HG03066 (cell line): ENCODE results near the gene MTUS2.
"Not testable (repeated sequence)": the region's sequence is repeated elsewhere in the genome, so short reads cannot be mapped to it uniquely, and the experiment has no call there.

Experiments
- ATAC-seq: cut with Tn5 transposase; IDR thresholded peaks from one replicate; pipeline ENCODE4 v1.9.1; 2021; ENCODE audit warnings: low read depth; ENCODE audit not compliant: unreplicated experiment

MTUS2 gene

DNA sequence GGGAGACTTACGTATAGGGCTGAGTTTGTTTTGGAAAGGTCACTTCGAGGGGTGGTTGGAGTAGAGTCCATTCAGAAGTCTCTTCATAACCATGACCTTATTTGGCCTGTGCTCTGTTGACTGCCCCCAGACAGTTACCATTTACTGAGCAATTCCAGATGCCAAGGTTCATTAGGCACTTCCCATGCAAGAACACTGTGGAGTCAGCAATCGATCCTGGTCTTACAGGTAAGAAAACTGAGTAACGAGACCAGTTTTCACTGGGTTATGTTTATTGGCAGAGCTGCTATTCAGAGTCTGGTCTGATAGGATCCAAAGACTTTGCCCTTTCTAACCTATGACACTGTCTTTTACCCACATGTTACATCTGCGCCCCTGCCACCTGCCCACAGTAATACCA, 134.7 kb downstream of the MTUS2 start:
- no peak for ATAC-seq

DNA sequence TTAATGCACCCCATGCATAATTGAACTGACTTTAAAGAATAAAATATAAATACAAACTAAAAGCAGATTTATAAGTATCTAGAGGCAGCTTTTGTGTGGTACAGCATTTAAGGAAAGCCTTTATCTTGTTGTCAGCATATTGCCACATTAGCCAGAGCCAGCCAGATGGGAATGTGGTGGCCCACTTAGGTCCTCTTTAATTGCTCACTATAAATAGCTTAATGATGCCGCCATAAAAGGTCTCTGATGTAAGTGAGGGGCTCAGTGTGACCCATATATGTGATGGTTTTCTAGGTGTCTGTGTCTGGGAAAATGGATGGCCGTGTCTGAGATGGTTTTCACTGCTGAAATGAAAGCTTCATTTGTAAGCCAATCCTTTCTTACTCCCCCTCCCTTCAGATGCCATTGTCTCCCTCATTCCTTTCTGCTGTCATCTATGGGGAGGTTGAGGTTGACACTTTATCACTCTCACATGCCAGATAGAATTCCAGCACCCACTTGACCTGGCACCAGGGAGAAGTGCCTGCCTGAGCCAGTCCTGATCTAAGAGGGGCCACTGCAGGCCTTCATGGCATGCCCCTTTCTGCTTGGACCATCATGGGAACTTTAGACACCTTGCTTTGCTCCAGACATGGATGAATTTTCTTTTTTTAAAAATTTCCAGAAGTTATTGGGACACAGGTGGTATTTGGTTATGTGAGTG, 135.3 kb downstream of the MTUS2 start:
- ATAC-seq = no peak

DNA sequence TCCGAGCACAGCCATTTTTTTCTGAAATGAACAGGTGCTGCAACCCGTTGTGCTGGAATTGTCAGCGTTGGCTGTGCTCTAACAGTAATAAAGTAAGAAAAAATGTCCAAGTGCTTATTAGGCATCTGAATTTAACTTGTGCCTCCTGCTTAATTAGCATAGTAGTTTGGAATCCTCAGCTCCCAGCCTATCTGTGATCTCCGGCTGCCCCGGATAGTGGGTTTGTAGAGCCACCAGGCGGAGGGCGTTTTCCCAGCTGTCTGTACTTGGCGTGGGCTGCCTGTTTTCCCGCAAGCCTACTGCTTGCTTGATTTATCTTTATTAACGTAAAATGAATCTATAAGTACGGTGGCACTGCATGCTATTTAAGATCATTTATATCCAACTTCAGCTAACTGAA, 137.9 kb downstream of the MTUS2 start:
- no peak for ATAC-seq

DNA sequence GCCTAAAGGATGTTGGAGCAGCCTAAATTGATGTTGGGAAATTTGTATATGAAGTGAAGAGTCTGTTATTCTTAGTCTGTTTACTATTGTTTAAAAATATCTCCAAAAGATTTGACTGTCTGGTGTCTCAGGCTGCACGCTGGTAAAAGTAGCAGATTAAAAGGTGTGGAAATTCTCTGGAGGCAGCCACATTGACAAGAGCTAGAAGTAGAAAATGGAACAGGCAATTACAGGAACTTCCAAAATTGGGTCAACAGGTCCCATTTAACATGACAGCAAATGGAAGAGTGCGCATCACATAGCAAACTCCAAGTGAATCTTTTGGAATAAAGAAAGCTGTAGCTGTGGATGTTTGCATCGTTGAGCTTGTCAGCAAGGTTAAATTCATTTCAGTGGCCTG, 138.3 kb downstream of the MTUS2 start:
- no peak for ATAC-seq

DNA sequence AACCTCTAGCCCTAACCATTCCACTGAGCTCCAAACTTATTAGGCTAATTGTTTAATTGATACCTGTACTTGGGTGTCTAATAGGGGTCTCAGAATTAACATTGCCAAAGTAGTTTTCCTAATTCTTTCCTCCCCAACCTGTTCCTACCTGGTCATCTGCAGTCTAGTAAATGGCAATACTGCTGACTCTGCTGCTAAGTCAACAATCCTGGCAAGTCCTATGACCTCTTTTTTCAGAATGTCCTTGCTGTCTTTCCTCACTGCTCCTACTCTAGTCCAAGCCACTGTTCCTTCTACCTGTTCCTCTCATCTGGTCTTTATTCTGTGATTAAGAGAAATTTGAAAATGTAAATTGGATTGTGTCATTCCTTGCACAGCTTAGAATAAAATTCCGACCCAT, 143.9 kb downstream of the MTUS2 start:
- ATAC-seq = no peak

DNA sequence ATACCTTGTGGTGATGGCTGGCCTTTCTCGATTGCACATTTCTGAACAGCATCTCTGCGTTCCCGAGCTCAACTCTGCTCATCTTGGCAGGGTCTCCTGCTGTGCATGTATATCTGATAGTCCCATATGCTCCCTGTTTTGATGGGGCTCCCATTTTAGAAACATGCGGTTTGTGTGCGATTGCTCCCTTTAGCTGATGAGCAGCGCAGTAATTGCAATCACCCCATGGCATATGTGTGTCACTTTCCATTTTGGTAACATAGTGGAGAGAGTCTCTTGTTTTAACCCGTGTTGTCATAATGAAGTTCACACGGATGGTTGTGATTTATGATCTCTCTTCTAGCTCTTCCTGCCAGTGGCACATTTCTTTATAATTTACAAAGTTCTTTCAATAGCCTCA, 144.7 kb downstream of the MTUS2 start:
- ATAC-seq = no peak

DNA sequence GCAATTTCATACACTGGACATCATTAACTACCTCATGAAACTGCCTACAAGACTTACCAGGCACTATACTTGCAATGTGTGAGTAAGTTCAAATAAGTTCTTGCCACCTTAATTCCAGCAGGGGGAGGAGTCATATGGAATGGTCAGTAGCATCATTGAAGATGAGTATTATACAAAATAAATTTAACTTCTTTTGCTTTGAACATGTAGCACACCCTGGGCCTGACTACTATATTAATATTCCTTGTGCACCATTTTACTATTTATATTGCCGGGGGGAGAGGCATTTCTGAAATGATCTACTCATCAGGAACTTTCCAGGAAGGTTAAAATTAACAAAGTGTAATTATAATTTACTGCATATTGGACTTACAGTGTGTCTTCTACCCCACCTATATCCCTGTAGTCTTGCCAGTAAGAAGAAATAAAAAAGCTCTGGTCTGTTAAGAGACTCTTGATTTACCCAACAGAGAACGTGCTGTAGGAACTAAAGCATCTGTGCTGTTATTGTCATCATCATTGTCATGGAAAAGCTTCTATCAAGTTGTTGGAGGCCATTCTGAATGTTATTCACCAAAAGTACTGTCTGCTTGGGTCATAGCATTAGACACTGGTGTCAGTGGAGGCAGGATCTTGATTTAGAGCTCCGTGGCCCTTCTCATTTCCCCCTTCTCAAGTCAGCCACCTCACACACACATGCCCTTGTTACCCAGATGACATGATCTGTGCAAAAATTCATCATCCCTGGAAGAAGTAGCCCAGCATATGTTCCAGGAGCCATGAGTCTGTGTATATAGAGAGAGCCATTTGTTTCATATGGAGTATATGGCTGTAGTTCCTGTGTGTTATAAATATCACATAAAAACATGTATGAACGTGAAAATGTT, 147.1 kb downstream of the MTUS2 start:
- no peak for ATAC-seq

DNA sequence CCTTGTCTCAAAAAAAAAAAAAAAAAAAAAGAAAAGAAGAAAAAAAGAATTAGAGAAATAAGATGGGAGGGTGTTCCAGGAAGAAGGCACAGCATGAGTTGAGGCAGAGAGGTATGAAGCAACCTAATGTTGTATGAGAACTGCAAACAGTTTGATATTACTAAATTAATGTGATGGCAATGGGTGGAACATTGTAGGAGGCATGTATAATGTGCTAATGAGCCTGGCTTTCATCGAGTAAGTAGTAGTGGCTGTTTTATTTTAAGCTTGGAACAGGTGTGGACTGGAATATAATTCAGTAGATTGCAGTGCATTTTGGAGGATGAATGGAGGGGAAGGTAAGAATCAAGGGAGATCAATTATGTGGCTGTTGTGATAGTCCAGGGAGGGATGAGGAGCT, 156.1 kb downstream of the MTUS2 start:
- no peak for ATAC-seq

DNA sequence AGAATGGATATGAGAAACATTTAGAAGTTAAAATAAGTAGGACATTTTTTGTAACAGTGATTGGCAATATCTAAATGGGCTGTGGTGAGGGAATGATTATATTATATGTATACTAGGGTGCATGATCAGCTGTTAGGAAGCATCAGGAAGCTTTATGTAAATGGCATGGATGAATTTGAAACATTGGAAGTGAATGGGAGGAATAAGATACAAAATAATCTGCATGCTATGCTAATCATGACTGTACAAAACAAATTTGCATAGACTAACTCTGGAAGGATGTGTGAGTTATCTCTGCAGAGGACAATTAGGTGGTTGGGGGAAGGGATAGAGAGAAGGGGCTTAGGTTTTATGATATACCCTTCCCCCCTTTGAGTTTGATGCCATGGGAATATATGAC, 156.5 kb downstream of the MTUS2 start:
- ATAC-seq = no peak

DNA sequence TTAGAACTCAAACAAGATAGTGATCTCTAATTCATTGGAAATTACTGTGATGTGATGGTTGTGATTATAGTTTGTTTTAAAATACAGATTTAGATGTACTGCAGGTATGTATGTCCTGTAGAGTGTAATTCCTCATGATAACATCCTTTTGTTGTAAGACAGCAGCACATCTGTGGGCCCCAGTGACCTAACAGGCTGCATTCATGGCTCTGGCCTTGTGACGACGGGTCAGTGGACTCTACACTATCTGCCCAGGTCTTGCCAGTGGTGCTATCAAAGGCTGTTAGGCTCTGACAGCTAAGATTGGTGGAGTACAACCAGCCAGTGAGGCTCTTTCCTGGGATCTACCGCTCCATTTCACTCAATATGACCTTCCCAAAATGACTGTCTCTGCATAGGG, 158.4 kb downstream of the MTUS2 start:
- ATAC-seq = no peak

DNA sequence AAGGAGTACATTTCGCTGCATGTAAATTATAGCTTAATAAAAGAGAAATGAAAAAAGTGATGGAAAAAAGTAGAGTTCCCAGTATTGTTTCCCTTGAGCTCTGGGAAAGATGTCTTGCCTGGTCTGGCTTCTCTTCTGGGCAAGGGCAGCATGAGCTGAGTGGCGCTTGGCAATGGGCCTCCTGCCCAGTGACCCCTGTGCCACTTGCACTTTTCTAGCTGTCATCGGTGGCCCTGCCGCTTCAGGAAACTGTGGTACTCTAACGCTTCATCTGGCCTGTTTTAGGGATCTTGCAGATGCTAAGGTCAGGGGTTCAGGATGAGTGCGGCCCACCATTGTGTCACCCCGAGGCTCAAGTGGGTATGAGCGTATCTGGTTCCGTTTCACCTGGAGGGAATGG, 161.4 kb downstream of the MTUS2 start:
- no peak for ATAC-seq

DNA sequence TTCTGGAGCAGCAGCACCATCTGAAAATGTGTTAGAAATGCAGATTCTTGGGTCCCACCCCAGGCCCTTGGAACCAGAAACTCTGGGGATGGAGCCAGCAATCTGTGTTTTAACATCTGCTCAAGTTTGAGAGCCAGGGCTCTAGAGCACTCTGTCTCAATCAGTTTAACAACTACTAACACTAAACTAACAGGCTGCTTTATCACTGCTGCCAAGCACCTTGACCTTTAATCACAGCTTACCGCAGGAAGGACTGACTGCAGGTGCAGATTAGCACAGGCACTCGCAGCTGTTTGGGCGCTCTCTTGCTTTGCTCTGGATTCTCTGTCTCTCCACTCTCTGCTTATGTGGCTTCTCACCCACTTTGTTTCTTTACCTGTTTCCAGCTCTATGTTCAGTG, 163.5 kb downstream of the MTUS2 start:
- no peak for ATAC-seq

DNA sequence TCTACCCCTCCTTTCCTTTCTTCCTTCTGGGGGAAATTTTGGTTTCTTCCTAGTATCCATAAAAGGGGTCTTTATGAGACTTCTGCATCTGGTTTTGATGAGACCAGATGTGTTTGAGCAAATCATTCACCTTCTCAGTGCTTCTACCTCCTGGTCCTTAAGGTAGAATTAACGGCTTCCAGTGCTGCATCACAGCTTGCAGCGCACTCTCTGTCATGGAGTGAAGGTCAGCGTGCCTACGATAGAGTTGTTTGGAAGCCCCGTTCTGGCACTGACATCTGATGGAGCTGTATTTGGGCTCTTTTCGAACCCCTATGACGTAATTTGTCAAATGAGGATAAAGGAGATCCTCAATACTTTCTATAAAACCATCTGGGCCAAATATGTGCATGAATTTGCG, 164.2 kb downstream of the MTUS2 start:
- ATAC-seq = no peak

DNA sequence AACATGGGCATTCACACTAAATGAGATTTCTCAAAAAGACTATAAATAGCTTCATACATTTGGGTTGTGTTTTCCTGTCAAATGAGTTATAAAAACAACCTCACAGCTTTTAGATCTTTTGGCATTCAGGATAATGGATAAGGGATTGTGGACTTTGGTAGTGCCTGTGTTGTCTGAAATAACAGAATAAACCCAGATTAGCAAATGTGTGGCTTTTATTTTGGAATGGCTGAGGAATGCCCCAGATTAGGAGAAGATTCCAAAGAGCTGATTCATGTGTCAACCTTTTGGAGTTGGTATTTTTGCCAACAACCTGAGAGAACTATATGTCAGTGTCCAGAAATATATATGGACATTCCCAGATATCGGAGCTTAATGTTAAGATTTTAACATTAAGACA, 164.7 kb downstream of the MTUS2 start:
- no peak for ATAC-seq

DNA sequence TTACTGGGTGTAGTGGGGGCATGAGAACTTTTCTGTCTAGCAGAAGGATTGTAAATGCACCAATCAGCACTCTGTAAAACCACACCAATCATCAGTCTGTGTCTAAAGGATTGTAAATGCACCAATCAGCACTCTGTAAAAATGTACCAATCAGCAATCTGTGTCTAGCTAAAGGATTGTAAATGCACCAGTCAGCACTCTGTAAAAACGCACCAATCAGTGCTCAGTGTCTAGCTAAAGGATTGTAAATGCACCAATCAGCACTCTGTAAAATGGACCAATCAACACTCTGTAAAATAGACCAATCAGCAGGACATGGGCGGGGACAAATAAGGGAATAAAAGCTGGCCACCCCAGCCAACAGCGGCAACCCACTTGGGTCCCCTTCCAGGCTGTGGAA, 170.2 kb downstream of the MTUS2 start:
- ATAC-seq = not testable (repeated sequence)

DNA sequence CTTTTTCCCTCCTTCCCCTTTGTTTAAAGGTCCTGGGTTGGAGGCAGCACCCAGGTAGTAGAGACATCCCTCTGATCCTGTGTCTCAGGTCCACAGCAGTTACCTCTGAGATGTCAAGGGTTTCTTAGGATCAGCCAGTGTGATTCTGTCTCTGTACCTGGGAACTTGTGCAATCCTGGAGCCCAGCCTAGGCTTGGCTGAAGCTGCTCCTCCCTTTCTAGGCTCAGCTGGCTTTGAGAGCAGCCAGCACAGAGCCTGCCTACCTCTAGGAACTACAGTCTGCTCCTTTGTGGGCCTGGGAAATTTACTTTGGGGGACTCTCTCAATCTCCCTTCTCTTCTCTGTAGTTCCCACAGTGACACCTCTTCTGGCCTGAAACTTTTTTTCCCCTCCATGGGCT, 171.6 kb downstream of the MTUS2 start:
- ATAC-seq = no peak

DNA sequence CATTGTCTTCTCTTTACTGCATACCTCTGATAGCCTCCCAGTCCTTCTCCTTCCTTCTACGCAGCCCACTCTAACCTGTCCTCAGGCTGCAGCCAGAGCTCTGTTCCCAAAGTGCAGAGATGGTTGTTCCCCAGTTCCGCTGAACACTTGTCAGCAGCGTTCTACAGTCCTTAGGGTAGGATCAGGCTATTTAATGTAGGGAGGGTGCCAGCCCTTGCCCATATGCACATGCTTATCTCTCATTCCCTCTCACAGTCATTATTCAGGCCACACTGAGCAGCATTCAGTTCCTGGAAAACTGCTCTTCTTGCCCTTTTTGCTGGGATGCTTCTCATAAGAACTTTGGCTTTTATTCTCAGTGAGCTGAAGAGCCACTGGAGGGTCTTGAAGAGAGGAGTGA, 180.7 kb downstream of the MTUS2 start:
- ATAC-seq = no peak

DNA sequence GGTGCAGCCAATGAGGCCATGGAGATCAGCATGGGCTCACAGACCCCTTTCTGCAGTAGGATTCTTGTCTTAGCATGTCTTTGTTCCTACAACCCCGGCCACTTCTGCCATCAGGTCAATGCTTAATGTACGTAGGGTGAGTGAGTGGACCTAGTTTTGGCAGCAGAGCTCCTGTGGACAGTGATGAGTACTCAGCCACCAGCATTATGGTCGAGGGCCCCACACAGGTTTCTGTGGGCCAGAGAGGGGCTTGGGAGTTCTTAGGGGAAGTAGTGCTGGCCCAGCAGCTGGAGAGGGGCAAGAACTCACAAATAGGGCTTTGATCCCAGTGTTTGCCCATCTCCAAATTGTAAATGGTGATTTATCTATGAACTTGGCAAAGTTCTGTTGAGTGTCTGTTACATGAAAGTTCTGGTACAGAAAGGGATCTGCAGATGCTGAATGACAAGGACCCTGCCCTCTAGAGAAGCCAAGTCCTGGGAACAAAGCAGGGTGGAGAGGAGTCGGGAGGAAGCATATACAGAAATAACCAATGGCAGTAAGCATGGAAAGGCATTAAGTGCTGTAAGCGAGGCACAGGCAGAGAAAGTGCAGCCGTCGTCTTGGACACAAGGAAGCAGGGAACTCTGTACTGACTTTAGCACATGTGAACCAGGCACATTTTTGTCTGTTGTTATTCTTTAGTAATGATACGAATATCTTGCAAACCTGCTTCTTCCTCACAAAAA, 185.1 kb downstream of the MTUS2 start:
- no peak for ATAC-seq

DNA sequence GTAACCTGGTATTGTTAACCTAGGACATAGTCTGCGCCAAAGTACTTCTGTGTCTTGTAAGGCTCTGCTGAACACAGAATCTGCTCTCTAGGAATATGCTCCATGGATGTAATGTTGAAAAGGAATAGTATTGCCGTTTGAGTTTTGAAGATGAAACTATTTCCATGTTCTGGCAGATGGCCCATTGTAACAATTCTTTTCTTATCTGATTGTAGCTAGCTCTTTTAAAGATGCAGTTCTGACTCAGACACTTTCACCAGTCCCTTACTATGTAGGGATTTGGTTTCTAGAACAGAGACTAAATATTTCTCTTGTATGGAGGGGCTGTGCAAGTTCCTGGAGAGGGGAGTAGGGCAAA, 185.6 kb downstream of the MTUS2 start:
- no peak for ATAC-seq

DNA sequence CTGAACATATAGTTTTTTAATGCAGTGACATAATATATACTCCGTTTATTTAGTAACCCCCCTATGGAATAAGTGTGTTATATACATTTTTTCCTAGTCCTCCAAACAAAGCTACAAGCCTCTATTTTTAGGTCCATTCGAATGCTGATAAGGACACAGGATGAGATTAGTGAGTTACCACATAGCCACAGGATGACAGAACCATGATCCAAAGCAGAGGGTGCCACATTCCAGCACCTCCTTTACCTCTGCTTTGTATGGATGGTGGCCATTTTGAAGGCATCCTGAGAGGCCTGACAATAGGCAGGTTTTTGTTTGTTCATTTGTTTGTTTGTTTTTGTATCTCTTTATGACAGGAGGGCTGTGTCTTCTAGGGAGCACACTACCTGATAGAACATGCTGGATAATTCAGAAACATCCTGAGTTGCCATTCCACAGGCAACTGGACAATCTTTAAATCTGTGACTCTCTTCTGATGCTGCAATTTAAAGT, 186.3 kb downstream of the MTUS2 start:
- ATAC-seq = no peak

DNA sequence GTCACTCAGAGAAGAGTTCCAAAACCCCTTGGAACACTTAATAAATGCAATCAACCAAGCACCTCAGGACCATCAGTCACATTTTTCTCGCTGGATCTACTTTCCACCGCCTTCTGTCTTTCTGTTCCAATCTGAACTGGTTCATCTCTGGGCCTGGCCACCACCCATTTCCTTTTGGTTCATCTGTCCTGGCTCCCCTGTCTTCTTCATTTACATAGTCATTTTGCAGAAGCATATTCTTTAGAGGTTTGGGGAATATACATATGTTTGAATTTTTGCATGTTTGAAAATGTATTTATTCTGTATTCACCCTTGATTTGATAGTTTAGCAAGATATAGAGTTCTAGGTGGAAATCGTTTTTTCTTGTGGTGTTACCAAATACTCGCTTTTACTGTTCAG, 188.2 kb downstream of the MTUS2 start:
- ATAC-seq = no peak
